K562 (cell line): ENCODE results near the gene SART3. TPM values are rescaled to one million over a fixed set of nuclear protein-coding genes. Genes with fewer than 3 reads are reported as not detected.
A peak's percentile ranks its signal among the peaks of the same experiment; 100 is the strongest.

Experiments
- ATAC-seq: fragments of 200-7000 bp; cut with Tn5 transposase; 3 replicates; pipeline ENCODE4 v1.9.1; 2020; ENCODE audit warnings: moderate library complexity
- BruUV-seq: library from RNA; stranded (reverse); fragments of 400-500 nt; replicated peaks from 2 replicates; lab custom pipeline; 2021; lab: Mats Ljungman, UMichigan
- CTCF ChIA-PET: fragments of 300-600 bp; formaldehyde crosslinking; extraction: SDS; loops from one replicate; lab custom pipeline; 2021; ENCODE audit warnings: low intra/inter-chr PET ratio; lab: Yijun Ruan, JAX
- POLR2A ChIA-PET: fragments of 300-600, 350-650 bp; sonication (Branson Sonifier 250); formaldehyde crosslinking; extraction: SDS; loops from one replicate; lab custom pipeline; 2021; ENCODE audit warnings: antibody characterized with exemption, inconsistent platforms; lab: Yijun Ruan, JAX
- DNase-seq, 4 experiments: peaks; one replicate each; pipeline versions ENCODE4 v3.0.0 to v3.0.0-alpha.2; 2011 to 2018; ENCODE audit warnings: low spot score in 3 of 4, mixed read lengths in 3 of 4; ENCODE audit errors: extremely low read depth in 1 of 4
- FAIRE-seq: peaks from 2 replicates; lab custom pipeline; 2011; peaks lifted over from hg19 to GRCh38; lab: Jason Lieb, UNC
- H2AFZ ChIP-seq: 2 replicates; pipeline ENCODE4 v1.6.0; 2011; ENCODE audit warnings: low read depth, low read length, control low read depth, inconsistent platforms
- H3K27ac ChIP-seq: fragments of 200-600 bp; 3 replicates; pipeline ENCODE4 v1.8.0; 2011; ENCODE audit warnings: low read depth, mild to moderate bottlenecking, control low read depth, inconsistent platforms, low read length, moderate library complexity, mixed read lengths; ENCODE audit errors: extremely low read depth
- H3K27me3 ChIP-seq, 2 experiments: fragments of 300-600 bp in 1 of 2; 2 replicates in 1 of 2; 3 replicates in 1 of 2; pipeline versions ENCODE4 v1.6.0 to v1.8.0; 2011; ENCODE audit warnings: inconsistent platforms in 2 of 2, low read length in 2 of 2, mild to moderate bottlenecking in 1 of 2, mixed read lengths in 1 of 2, moderate library complexity in 1 of 2; ENCODE audit not compliant: control insufficient read depth in 2 of 2, insufficient read depth in 2 of 2
- H3K36me3 ChIP-seq: fragments of 300-600 bp; 3 replicates; pipeline ENCODE4 v1.8.0; 2011; ENCODE audit warnings: mild to moderate bottlenecking, low read length, inconsistent platforms; ENCODE audit not compliant: control insufficient read depth, insufficient read depth
- H3K4me1 ChIP-seq, 2 experiments: fragments of 200-600 bp in 1 of 2; replicated peaks in 1 of 2; 2 replicates in 1 of 2; 3 replicates in 1 of 2; pipeline versions ENCODE4 v1.5.1 to v1.8.0; 2011; ENCODE audit warnings: inconsistent platforms in 2 of 2, low read length in 2 of 2, mild to moderate bottlenecking in 1 of 2, mixed read lengths in 1 of 2, moderate library complexity in 1 of 2; ENCODE audit not compliant: control insufficient read depth in 2 of 2, insufficient read depth in 2 of 2
- H3K4me2 ChIP-seq: 2 replicates; pipeline ENCODE4 v1.6.1; 2011; ENCODE audit warnings: low read length, control low read depth, inconsistent platforms, mixed read lengths; ENCODE audit not compliant: insufficient read depth
- H3K4me3 ChIP-seq: fragments of 200-600 bp; sonication (generic), shearing (Covaris generic); 2 replicates; pipeline ENCODE4 v1.5.1; 2016; ENCODE audit warnings: control low read depth, inconsistent platforms
- H3K79me2 ChIP-seq: fragments of 200-600 bp; 3 replicates; pipeline ENCODE4 v1.8.0; 2011; ENCODE audit warnings: low read length, inconsistent platforms; ENCODE audit not compliant: control insufficient read depth, insufficient read depth
- H3K9ac ChIP-seq, 2 experiments: 2 replicates each; pipeline versions ENCODE4 v1.6.0 to v1.6.1; 2011; ENCODE audit warnings: low read depth in 2 of 2, low read length in 2 of 2, control low read depth in 1 of 2, inconsistent platforms in 1 of 2, mild to moderate bottlenecking in 1 of 2, mixed read lengths in 1 of 2; ENCODE audit not compliant: insufficient read depth in 1 of 2
- H3K9me1 ChIP-seq: one replicate; pipeline ENCODE4 v1.6.0; 2011; ENCODE audit warnings: inconsistent platforms, mild to moderate bottlenecking, low read length, moderate library complexity; ENCODE audit not compliant: control insufficient read depth, insufficient read depth
- H3K9me3 ChIP-seq: replicated peaks from 2 replicates; pipeline ENCODE4 v1.5.1; 2011; ENCODE audit warnings: low read depth, low read length, inconsistent platforms; ENCODE audit not compliant: control insufficient read depth, insufficient read depth
- H4K20me1 ChIP-seq: replicated peaks from 2 replicates; pipeline ENCODE4 v1.6.1; 2011; ENCODE audit warnings: low read length, inconsistent platforms, mixed read lengths; ENCODE audit not compliant: control insufficient read depth, insufficient read depth
- ADNP ChIP-seq: fragments of 200-800 bp; sonication (Bioruptor generic); IDR thresholded peaks from 2 replicates; pipeline ENCODE4 v1.6.1; 2016; ENCODE audit warnings: missing genetic modification characterization, missing compliant biosample characterization
- BCOR ChIP-seq: fragments of 450-650 bp; IDR thresholded peaks from 2 replicates; pipeline ENCODE4 v1.6.1; 2016
- BHLHE40 ChIP-seq: IDR thresholded peaks from 2 replicates; pipeline ENCODE4 v1.6.1; 2011; ENCODE audit warnings: low read length, improper control_type of control experiment
- CBX1 ChIP-seq: sonication (generic); IDR thresholded peaks from 2 replicates; pipeline ENCODE4 v1.6.1; 2016; ENCODE audit warnings: antibody characterized with exemption, low read depth, mild to moderate bottlenecking
- ELF1 ChIP-seq: fragments of 200-800 bp; sonication (Bioruptor generic); IDR thresholded peaks from 2 replicates; pipeline ENCODE4 v1.6.1; 2016; ENCODE audit warnings: missing genetic modification characterization, missing compliant biosample characterization
- GABPB2 ChIP-seq: fragments of 250-450 bp; sonication (Bioruptor Pico); conservative IDR thresholded peaks from 2 replicates; pipeline ENCODE4 v1.5.1; 2021; ENCODE audit warnings: mild to moderate bottlenecking
- IFI16 ChIP-seq: fragments of 250-450 bp; sonication (Bioruptor Pico); IDR thresholded peaks from 2 replicates; pipeline ENCODE4 v2.1.2; 2022; ENCODE audit warnings: mild to moderate bottlenecking, inconsistent platforms
- L3MBTL2 ChIP-seq: fragments of 450-650 bp; IDR thresholded peaks from 2 replicates; pipeline ENCODE4 v1.6.1; 2016; ENCODE audit warnings: mild to moderate bottlenecking, moderate library complexity
- POLR2G ChIP-seq: fragments of 200-400 bp; formaldehyde crosslinking; IDR thresholded peaks from 2 replicates; pipeline ENCODE4 v1.6.1; 2017; ENCODE audit warnings: low read depth, mild to moderate bottlenecking, antibody characterized with exemption, low read length, moderate library complexity
- PTBP1 ChIP-seq: fragments of 200-400 bp; formaldehyde crosslinking; IDR thresholded peaks from 2 replicates; pipeline ENCODE4 v1.6.1; 2017; ENCODE audit warnings: low read depth, low read length
- RBM25 ChIP-seq: fragments of 200-400 bp; formaldehyde crosslinking; IDR thresholded peaks from 2 replicates; pipeline ENCODE4 v1.6.1; 2018; ENCODE audit warnings: low read length, low read depth, moderate library complexity; ENCODE audit not compliant: severe bottlenecking
- RCOR1 ChIP-seq, 2 experiments: IDR thresholded peaks; 2 replicates each; pipeline ENCODE4 v1.6.1; 2012; ENCODE audit warnings: low read depth in 2 of 2, low read length in 2 of 2, borderline replicate concordance in 1 of 2, improper control_type of control experiment in 1 of 2
- U2AF1 ChIP-seq: fragments of 200-400 bp; formaldehyde crosslinking; optimal IDR thresholded peaks from 2 replicates; pipeline ENCODE3; 2017; ENCODE audit warnings: mild to moderate bottlenecking, low read depth, low read length, moderate library complexity
- ZNF12 ChIP-seq: sonication (generic); formaldehyde crosslinking; IDR thresholded peaks from 2 replicates; pipeline ENCODE4 v1.4.0; 2020; ENCODE audit warnings: mild to moderate bottlenecking, missing genetic modification reagents
- WGBS: fragments of 100-300 bp; shearing (Covaris generic); methylation state at CpG from one replicate; pipeline ENCODE4 v1.1.6; 2016; ENCODE audit warnings: low coverage, mixed read lengths; ENCODE audit not compliant: insufficient coverage; ENCODE audit errors: missing lambda C conversion rate; 5-methylcytosine and 5-hydroxymethylcytosine counted together
- in situ Hi-C: fragments of 300-500 bp; cut with MboI; formaldehyde crosslinking; loops from 4 replicates; pipeline ENCODE4 v1.15.0; 2018; ENCODE audit warnings: inconsistent platforms, mixed read lengths
- intact Hi-C: fragments of 100-400 bp; cut with micrococcal nuclease; formaldehyde crosslinking; loops from 2 replicates; pipeline ENCODE4 v1.14.2; 2022
- polyA plus RNA-seq, 8 experiments: library from polyadenylated mRNA; depleted of rRNA in 4 of 8; stranded (reverse) in 5 of 8; unstranded in 3 of 8; fragments of >200 nt; fragmentation: Nextera tagmentation in 2 of 8; fragmentation: Illumina TruSeq in 1 of 8; extraction: Ambion mirVana in 2 of 8; extraction: Trizol in 1 of 8; gene quantifications; 2 replicates each; pipeline versions ENCODE4 v1.2.1 to v1.2.3, GENCODE V29; 2011 to 2014; ENCODE audit warnings: inconsistent platforms in 1 of 8, missing spikeins in 1 of 8
- total RNA-seq, 7 experiments: library from RNA; depleted of rRNA in 6 of 7; stranded (reverse); fragments of >200 nt in 6 of 7; fragmentation: Illumina TruSeq in 2 of 7; extraction: Trizol in 2 of 7; gene quantifications; 2 replicates each; pipeline versions ENCODE4 v1.2.1 to v1.2.3, GENCODE V29; 2011 to 2021; ENCODE audit warnings: low replicate concordance in 1 of 7
- TF ChIP-seq, protein P1 (sequence below): sonication (generic); formaldehyde crosslinking; IDR thresholded peaks from 2 replicates; pipeline ENCODE4 v1.4.0; 2020; ENCODE audit warnings: mild to moderate bottlenecking, missing genetic modification reagents
- TF ChIP-seq, protein P2 (sequence below): fragments of 450-650 bp; IDR thresholded peaks from 2 replicates; pipeline ENCODE4 v1.6.1; 2016; ENCODE audit warnings: missing biosample characterization, missing genetic modification characterization
- TF ChIP-seq, protein P3 (sequence below): fragments of 450-650 bp; formaldehyde crosslinking; conservative IDR thresholded peaks from 2 replicates; pipeline ENCODE4 v1.4.0; 2022; ENCODE audit warnings: mild to moderate bottlenecking, missing genetic modification characterization

The SART3 gene
- total and polyA plus RNA-seq, 9 of the 15 experiments (the other 6 are each of a cell fraction or from before 2014, with no cell fraction given), result 8.9 to 167 (median 56.7) TPM

DNA sequence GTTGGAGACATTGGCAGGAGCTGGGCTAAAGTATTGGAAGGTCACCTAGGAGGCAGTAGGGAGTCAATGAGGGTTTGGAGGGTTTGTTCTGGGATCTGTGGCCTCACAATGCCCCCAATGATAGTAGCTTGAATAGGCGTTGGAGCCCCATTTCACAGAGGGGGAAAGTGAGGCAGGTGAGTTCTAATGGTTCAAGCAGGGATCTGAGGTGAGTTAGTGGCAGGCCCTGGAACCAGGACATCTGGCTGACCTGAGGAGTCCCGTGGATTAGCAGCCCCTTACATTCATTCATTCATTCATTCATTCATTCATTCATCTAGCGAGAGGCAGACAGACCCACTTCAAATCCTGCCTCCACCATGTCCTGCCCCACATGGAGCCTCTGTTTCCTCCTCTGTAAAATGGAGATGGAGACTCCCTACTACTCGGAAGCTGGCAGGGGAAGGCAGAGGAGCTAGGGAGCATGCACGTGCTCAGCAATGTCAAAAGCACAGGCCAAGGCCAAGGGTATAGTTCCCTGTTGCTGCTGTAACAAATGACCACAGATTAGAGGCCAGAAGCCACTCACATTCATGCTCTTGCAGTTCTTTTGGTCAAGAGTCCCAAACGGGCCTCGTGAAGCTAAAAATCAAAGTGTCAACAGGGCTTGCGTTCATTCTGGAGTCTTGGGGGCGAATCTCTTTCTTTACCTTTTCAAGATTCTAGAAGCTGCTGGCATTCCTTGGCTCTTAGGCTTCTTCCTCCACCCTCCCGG lies 39.2 kb upstream of the SART3 start:
- H2AFZ ChIP-seq, result no peak overlapping the region
- no TSS peak for BruUV-seq
- H3K9ac ChIP-seq, result no peak overlapping the region
- FAIRE-seq (no peak), ATAC-seq (no peak), DNase-seq (no peak)
- H3K79me2 ChIP-seq, result no peaks in the 10 kb centered on the region
- peaks cover 0 to 11% of the 10 kb centered on the region in 2 experiments; a peak in 3 of 5 replicates for H3K4me1 ChIP-seq
- in situ Hi-C loops (no loop called here), intact Hi-C loops (no loop called here)
- no peaks in the 10 kb centered on the region for H3K36me3 ChIP-seq
- 34% methylated on average over 10 of the region's 10 CpGs for WGBS
- no peak overlapping the region for H3K4me3 ChIP-seq
- peaks cover 6% of the 10 kb centered on the region; the same call in 1 of the 2 replicates for H4K20me1 ChIP-seq
- ChIA-PET CTCF (interaction anchor here (0.7 kb wide), 1 partner anchor 487 kb away, joined by 4 read pairs; no protein-coding TSS in a partner anchor), POLR2A (interaction anchor here (0.5 to 0.9 kb wide), 3 partner anchors 24 to 736 kb away, joined by 4 to 5 read pairs (median 4); no protein-coding TSS in a partner anchor)
- no peak overlapping the region for H3K27ac ChIP-seq
- no peaks in the 10 kb centered on the region for H3K9me3 ChIP-seq
- H3K9me1 ChIP-seq, result peaks cover 6% of the 10 kb centered on the region
- H3K4me2 ChIP-seq, result no peak overlapping the region
- H3K27me3 ChIP-seq, result no peaks in the 10 kb centered on the region
- TF ChIP-seq, protein P1, sequence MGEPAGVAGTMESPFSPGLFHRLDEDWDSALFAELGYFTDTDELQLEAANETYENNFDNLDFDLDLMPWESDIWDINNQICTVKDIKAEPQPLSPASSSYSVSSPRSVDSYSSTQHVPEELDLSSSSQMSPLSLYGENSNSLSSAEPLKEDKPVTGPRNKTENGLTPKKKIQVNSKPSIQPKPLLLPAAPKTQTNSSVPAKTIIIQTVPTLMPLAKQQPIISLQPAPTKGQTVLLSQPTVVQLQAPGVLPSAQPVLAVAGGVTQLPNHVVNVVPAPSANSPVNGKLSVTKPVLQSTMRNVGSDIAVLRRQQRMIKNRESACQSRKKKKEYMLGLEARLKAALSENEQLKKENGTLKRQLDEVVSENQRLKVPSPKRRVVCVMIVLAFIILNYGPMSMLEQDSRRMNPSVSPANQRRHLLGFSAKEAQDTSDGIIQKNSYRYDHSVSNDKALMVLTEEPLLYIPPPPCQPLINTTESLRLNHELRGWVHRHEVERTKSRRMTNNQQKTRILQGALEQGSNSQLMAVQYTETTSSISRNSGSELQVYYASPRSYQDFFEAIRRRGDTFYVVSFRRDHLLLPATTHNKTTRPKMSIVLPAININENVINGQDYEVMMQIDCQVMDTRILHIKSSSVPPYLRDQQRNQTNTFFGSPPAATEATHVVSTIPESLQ, result no peak
- 0 out of 2 replicates have a peak, but pooled peaks have one; percentile 20 for TF ChIP-seq L3MBTL2
- peak; percentile 45; the same call in 1 of the 2 replicates for TF ChIP-seq CBX1
- peak; percentile 93 for TF ChIP-seq BCOR
- TF ChIP-seq GABPB2 (CRISPR knock-in tag), result no peak
- peak; percentile 94 for TF ChIP-seq RBM25
- TF ChIP-seq ELF1 (tag), result no peak
- TF ChIP-seq ADNP, result peak; percentile 89
- no peak for TF ChIP-seq U2AF1
- TF ChIP-seq ZNF12, result peak; percentile 97
- TF ChIP-seq POLR2G, result no peak
- peak; percentile 14; the same call in 1 of the 2 replicates for TF ChIP-seq BHLHE40
- TF ChIP-seq, protein P2, sequence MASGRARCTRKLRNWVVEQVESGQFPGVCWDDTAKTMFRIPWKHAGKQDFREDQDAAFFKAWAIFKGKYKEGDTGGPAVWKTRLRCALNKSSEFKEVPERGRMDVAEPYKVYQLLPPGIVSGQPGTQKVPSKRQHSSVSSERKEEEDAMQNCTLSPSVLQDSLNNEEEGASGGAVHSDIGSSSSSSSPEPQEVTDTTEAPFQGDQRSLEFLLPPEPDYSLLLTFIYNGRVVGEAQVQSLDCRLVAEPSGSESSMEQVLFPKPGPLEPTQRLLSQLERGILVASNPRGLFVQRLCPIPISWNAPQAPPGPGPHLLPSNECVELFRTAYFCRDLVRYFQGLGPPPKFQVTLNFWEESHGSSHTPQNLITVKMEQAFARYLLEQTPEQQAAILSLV (tag), result 0 out of 2 replicates have a peak, but pooled peaks have one; percentile 7
- 0 out of 4 replicates have a peak, but pooled peaks of 1 of the 2 experiments have one; percentile 52 for TF ChIP-seq RCOR1 (IDR thresholded peaks at IDR 0.05; ENCODE audit: borderline replicate concordance in 1 of 2, low read depth in 2 of 2, low read length in 2 of 2)
- TF ChIP-seq, protein P3, sequence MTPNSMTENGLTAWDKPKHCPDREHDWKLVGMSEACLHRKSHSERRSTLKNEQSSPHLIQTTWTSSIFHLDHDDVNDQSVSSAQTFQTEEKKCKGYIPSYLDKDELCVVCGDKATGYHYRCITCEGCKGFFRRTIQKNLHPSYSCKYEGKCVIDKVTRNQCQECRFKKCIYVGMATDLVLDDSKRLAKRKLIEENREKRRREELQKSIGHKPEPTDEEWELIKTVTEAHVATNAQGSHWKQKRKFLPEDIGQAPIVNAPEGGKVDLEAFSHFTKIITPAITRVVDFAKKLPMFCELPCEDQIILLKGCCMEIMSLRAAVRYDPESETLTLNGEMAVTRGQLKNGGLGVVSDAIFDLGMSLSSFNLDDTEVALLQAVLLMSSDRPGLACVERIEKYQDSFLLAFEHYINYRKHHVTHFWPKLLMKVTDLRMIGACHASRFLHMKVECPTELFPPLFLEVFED (CRISPR knock-in tag), result no peak
- TF ChIP-seq IFI16 (CRISPR knock-in tag), result no peak
- TF ChIP-seq PTBP1, result 0 out of 2 replicates have a peak, but pooled peaks have one; percentile 68
